ENCODE results near the gene EFCAB5.

Gene EFCAB5

DNA sequence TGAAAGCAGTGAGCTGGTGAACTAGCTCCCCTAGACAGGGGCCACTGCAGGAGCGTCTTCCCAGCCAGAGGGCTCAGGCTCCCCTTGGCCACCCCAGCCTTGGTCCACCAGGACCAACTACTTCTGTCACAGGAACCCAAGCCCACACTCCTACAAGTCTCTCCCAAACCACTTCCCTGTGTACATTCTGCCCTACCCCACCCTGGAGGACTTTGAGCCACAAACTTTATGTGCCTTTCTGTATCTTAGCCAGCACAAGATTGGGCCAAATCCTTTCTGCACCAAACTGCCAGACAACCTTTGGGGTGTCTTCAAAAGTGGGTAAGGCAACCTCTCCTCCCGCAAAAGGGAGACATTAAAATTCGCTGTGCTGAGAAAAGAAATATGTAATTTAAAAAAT lies 31.6 kb downstream of the EFCAB5 start:
- in situ Hi-C loops (cut with HindIII; ENCODE audit: low sequenced_read_pairs): no loop called here
- no peak overlapping the region for H3K4me3 ChIP-seq (ENCODE audit: low read depth, low read length)
- TF ChIP-seq, protein P1, sequence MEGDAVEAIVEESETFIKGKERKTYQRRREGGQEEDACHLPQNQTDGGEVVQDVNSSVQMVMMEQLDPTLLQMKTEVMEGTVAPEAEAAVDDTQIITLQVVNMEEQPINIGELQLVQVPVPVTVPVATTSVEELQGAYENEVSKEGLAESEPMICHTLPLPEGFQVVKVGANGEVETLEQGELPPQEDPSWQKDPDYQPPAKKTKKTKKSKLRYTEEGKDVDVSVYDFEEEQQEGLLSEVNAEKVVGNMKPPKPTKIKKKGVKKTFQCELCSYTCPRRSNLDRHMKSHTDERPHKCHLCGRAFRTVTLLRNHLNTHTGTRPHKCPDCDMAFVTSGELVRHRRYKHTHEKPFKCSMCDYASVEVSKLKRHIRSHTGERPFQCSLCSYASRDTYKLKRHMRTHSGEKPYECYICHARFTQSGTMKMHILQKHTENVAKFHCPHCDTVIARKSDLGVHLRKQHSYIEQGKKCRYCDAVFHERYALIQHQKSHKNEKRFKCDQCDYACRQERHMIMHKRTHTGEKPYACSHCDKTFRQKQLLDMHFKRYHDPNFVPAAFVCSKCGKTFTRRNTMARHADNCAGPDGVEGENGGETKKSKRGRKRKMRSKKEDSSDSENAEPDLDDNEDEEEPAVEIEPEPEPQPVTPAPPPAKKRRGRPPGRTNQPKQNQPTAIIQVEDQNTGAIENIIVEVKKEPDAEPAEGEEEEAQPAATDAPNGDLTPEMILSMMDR (IDR thresholded peaks at IDR 0.05; ENCODE audit: low read depth, low read length): no peak
- no peak for DNase-seq (ENCODE audit: low read depth, low spot score)

DNA sequence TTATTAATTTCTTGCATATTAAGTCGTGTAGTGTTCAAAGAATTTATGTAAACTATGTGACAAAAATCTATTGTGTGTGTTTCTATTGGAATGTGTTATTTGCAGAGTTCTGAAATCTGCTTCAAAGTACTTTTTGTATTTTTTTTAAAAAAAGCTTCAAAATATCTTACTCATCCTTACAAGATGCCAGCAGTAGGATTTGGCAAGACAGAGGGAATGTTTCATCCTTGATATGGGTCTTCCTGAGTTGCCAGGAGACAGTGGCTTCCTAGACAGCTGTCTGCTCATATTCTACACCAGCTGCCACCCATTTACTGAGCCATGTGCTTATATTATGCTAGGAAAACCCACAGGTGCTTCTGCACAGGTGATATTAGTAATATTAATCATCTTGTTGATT lies 36.4 kb downstream of the EFCAB5 start:
- DNase-seq (ENCODE audit: low read depth, low spot score): peak; percentile 3
- TF ChIP-seq, protein P1 (IDR thresholded peaks at IDR 0.05; ENCODE audit: low read depth, low read length): no peak
- no peak overlapping the region for H3K4me3 ChIP-seq (ENCODE audit: low read depth, low read length)
- in situ Hi-C loops (cut with HindIII; ENCODE audit: low sequenced_read_pairs): no loop called here

DNA sequence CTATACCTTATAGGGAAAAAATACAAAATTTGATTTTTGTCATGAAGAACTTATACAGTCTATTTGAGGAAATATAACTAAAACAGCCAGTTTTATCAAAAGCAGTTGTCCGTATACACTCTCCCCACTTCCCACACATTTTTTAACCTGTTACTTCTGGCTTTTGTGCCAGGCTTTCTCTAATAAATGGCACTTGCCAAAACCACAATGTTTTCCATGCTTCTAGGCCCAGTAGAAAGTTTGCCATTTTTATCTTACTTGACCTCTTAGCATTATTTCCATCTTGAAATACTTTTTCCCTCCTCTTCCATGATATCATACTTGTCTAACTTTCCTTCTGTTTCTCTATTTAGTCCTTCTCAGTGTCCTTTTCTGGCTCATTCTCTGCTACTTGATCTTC lies 38.8 kb downstream of the EFCAB5 start:
- TF ChIP-seq, protein P1 (IDR thresholded peaks at IDR 0.05; ENCODE audit: low read depth, low read length): no peak
- DNase-seq (ENCODE audit: low read depth, low spot score): no peak
- H3K4me3 ChIP-seq (ENCODE audit: low read depth, low read length): no peak overlapping the region
- in situ Hi-C loops (cut with HindIII; ENCODE audit: low sequenced_read_pairs): no loop called here

DNA sequence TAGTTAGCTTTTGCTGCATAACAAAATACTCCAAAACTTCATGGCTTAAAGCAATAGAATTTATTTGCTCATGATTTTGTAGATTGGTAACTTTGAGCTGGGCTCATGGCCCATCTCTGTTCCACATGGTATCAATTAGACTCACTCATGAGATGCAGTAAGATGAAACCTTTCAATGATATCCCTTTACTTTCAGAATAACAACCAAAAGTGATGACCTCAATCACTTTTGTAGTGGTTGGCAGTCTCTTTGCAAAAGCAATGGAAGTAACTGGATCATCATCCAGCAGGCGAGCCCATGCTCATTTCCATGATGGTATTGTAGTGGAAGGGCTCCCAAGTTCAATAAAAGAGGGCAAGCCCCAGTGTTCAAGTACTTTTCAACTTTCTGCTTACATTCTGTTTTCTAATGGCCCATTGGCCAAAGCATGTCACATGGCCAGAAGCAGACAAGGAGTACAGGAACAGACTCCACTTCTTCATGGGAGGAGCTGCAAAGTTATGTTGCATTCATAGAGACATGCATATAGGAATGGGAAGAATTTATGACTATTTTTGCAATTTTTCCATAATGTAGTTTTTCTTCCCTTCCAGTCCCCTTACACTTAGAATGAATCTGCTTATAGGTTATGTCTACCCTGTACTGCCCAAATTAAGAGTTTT lies 41.7 kb downstream of the EFCAB5 start:
- DNase-seq (ENCODE audit: low read depth, low spot score): no peak
- TF ChIP-seq, protein P1 (IDR thresholded peaks at IDR 0.05; ENCODE audit: low read depth, low read length): no peak
- H3K4me3 ChIP-seq (ENCODE audit: low read depth, low read length): no peak overlapping the region
- in situ Hi-C loops (cut with HindIII; ENCODE audit: low sequenced_read_pairs): no loop called here

DNA sequence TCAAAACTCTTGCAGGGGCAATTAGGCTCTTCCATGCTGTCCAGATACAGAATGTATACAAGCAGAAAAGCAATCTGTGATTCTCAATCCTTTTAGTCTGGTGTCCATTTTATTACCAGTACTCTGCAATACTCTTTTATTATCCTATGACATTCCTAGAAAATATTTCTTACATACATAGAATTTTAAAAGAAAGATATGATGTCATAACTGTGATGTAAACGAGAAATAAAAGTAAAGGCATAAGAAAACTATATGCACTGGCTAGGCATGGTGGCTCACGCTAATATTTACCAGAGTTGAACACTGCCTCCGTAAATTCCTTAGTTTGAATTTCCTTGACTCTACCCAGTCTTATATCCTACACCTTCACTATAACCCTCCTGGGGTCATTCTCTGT lies 55.0 kb downstream of the EFCAB5 start:
- in situ Hi-C loops (cut with HindIII; ENCODE audit: low sequenced_read_pairs): no loop called here
- TF ChIP-seq, protein P1 (IDR thresholded peaks at IDR 0.05; ENCODE audit: low read depth, low read length): no peak
- DNase-seq (ENCODE audit: low read depth, low spot score): no peak
- H3K4me3 ChIP-seq (ENCODE audit: low read depth, low read length): no peak overlapping the region

DNA sequence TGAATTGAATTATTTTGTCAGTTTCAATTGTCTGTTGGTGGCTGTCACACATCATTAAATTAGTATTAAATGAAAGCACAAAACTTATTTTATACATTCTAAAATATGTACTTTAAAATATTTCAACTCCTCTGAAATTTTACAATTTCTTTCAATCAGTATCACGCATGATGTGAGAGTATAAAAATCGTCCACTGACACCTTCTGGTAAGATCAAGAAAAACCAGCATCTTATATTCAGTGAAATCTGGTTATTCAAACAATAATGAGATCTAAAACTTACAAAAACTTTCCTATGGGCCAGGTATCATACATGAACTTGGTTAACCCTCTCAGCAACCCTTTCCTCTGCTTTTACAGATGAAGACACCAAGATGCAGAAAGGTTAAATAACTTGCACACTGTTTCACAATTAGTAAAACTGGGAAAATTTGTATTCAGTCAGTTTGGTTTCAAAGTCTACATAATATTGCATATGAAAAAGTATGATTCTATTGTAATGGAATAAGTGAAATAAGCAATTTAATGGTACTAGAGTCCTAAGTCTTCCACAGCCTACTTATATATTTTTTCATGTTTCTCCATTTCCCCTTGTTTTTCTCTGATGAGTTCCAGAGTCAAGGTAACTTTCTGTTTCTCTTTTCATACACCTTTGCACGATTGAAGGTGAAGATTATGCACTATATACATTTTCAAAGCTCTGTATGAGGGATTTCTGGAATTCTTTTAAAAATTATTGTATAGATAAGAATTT lies 58.7 kb downstream of the EFCAB5 start:
- TF ChIP-seq, protein P1 (IDR thresholded peaks at IDR 0.05; ENCODE audit: low read depth, low read length): no peak
- no peak for DNase-seq (ENCODE audit: low read depth, low spot score)
- in situ Hi-C loops (cut with HindIII; ENCODE audit: low sequenced_read_pairs): no loop called here
- H3K4me3 ChIP-seq (ENCODE audit: low read depth, low read length): no peak overlapping the region
